GM12878 (cell line): ENCODE data around the gene MRPS22. TPM values are rescaled to one million over a fixed set of nuclear protein-coding genes. Genes with fewer than 3 reads are reported as not detected.

Experiments used
- ATAC-seq: fragments of 200-7000 bp; cut with Tn5 transposase; 3 replicates; pipeline ENCODE4 v1.9.1; 2020; ENCODE audit warnings: mild to moderate bottlenecking, moderate library complexity
- BruUV-seq: library from RNA; stranded (reverse); fragments of 400-500 nt; replicated peaks from 2 replicates; lab custom pipeline; 2021; lab: Mats Ljungman, UMichigan
- CTCF ChIA-PET: fragments of 300-600 bp; sonication (Branson Sonifier 250); formaldehyde crosslinking; extraction: SDS; loops from one replicate; lab custom pipeline; 2021; ENCODE audit warnings: inconsistent platforms; lab: Yijun Ruan, JAX
- POLR2A ChIA-PET: fragments of 350-600 bp; formaldehyde crosslinking; extraction: SDS; loops from one replicate; lab custom pipeline; 2021; ENCODE audit warnings: inconsistent platforms; lab: Charles Lee
- RAD21 ChIA-PET: fragments of 300-600 bp; sonication (Branson Sonifier 250); formaldehyde crosslinking; loops from one replicate; lab custom pipeline; 2023; ENCODE audit warnings: antibody characterized with exemption; ENCODE audit not compliant: unreplicated experiment; lab: Charles Lee
- SMC1A ChIA-PET: fragments of 300-600 bp; sonication (Branson Sonifier 250); formaldehyde crosslinking; loops from one replicate; lab custom pipeline; 2023; ENCODE audit not compliant: unreplicated experiment, uncharacterized antibody; lab: Charles Lee
- DNase-seq: peaks from one replicate; pipeline ENCODE4 v3.0.0-alpha.2; 2011; ENCODE audit warnings: low read depth, low spot score
- FAIRE-seq: peaks from 3 replicates; lab custom pipeline; 2011; peaks lifted over from hg19 to GRCh38; lab: Jason Lieb, UNC
- H2AFZ ChIP-seq: 2 replicates; pipeline ENCODE4 v1.6.0; 2011; ENCODE audit warnings: low read depth, low read length, control low read depth; ENCODE audit not compliant: control insufficient read depth
- H3K27ac ChIP-seq: 2 replicates; pipeline ENCODE4 v1.5.1; 2011; ENCODE audit warnings: control low read depth; ENCODE audit not compliant: control insufficient read depth, insufficient read depth
- H3K27me3 ChIP-seq, 2 experiments: replicated peaks in 1 of 2; 2 replicates each; pipeline versions ENCODE4 v1.6.0 to v1.6.1; 2011; ENCODE audit warnings: low read length in 1 of 2; ENCODE audit not compliant: control insufficient read depth in 2 of 2, insufficient read depth in 2 of 2
- H3K36me3 ChIP-seq, 2 experiments: 2 replicates each; pipeline ENCODE4 v1.5.1; 2011; ENCODE audit warnings: low read length in 1 of 2; ENCODE audit not compliant: control insufficient read depth in 2 of 2, insufficient read depth in 2 of 2
- H3K4me1 ChIP-seq: 2 replicates; pipeline ENCODE4 v1.6.1; 2011; ENCODE audit warnings: mild to moderate bottlenecking, low read length, moderate library complexity, mixed read lengths; ENCODE audit not compliant: control insufficient read depth, insufficient read depth
- H3K4me2 ChIP-seq: 2 replicates; pipeline ENCODE4 v1.6.0; 2011; ENCODE audit warnings: control low read depth; ENCODE audit not compliant: control insufficient read depth, insufficient read depth
- H3K4me3 ChIP-seq: fragments of 200-600 bp; sonication (generic); 2 replicates; pipeline ENCODE4 v1.5.1; 2016
- H3K79me2 ChIP-seq: 2 replicates; pipeline ENCODE4 v1.6.0; 2011; ENCODE audit warnings: low read length; ENCODE audit not compliant: control insufficient read depth, insufficient read depth
- H3K9ac ChIP-seq: 2 replicates; pipeline ENCODE4 v1.8.0; 2011; ENCODE audit warnings: low read length, control low read depth, mixed read lengths; ENCODE audit not compliant: control insufficient read depth, insufficient read depth
- H3K9me3 ChIP-seq: replicated peaks from 3 replicates; pipeline ENCODE4 v1.5.1; 2011; ENCODE audit warnings: mild to moderate bottlenecking, low read length; ENCODE audit not compliant: control insufficient read depth, insufficient read depth
- H4K20me1 ChIP-seq: 2 replicates; pipeline ENCODE4 v1.6.0; 2011; ENCODE audit not compliant: control insufficient read depth, insufficient read depth
- GABPA ChIP-seq: IDR thresholded peaks from 2 replicates; pipeline ENCODE4 v1.6.1; 2014; ENCODE audit warnings: antibody characterized with exemption, low read depth, mild to moderate bottlenecking, inconsistent platforms
- HDAC2 ChIP-seq: fragments of 200-600 bp; sonication (generic); IDR thresholded peaks from 2 replicates; pipeline ENCODE4 v1.6.1; 2017
- PAX5 ChIP-seq: IDR thresholded peaks from 2 replicates; pipeline ENCODE4 v1.6.1; 2011; ENCODE audit warnings: low read depth, low read length, borderline replicate concordance
- SIN3A ChIP-seq: IDR thresholded peaks from 2 replicates; pipeline ENCODE4 v1.6.1; 2012; ENCODE audit warnings: low read depth, low read length, improper control_type of control experiment
- SRF ChIP-seq, 2 experiments: IDR thresholded peaks; 2 replicates each; pipeline ENCODE4 v1.6.1; 2011; ENCODE audit warnings: low read depth in 2 of 2, low read length in 2 of 2, mild to moderate bottlenecking in 1 of 2, moderate library complexity in 1 of 2
- YY1 ChIP-seq: IDR thresholded peaks from 2 replicates; pipeline ENCODE4 v1.6.1; 2011; ENCODE audit warnings: low read depth, mild to moderate bottlenecking, low read length
- WGBS: methylation state at CpG from one replicate; pipeline ENCODE4 v1.1.6; 2016; ENCODE audit warnings: low lambda C conversion rate; ENCODE audit not compliant: insufficient replicate concordance, insufficient coverage; ENCODE audit errors: missing lambda C conversion rate; 5-methylcytosine and 5-hydroxymethylcytosine counted together
- in situ Hi-C: fragments of 300-500 bp; cut with MboI; formaldehyde crosslinking; loops from 9 replicates; pipeline ENCODE4 v1.14.3; 2018; ENCODE audit warnings: mixed read lengths
- intact Hi-C: fragments of 100-400 bp; cut with micrococcal nuclease; formaldehyde crosslinking; loops from one replicate; pipeline ENCODE4 v1.14.2; 2022; ENCODE audit not compliant: unreplicated experiment
- polyA plus RNA-seq, 11 experiments: library from polyadenylated mRNA; depleted of rRNA in 4 of 11; unstranded in 6 of 11; stranded (reverse) in 5 of 11; fragments of >200 nt; fragmentation: Nextera tagmentation in 4 of 11; fragmentation: Illumina TruSeq in 1 of 11; extraction: Ambion mirVana in 4 of 11; extraction: Trizol in 1 of 11; gene quantifications; 1 replicate in 1 of 11; 2 replicates in 10 of 11; pipeline versions ENCODE4 v1.2.1 to v1.2.3, GENCODE V29; 2011 to 2016; ENCODE audit warnings: inconsistent platforms in 2 of 11, missing spikeins in 2 of 11, low read depth in 1 of 11
- total RNA-seq, 4 experiments: library from RNA; depleted of rRNA in 3 of 4; stranded (reverse); fragments of >200 nt in 3 of 4; fragmentation: Illumina TruSeq in 1 of 4; extraction: Trizol in 1 of 4; gene quantifications; 2 replicates each; pipeline versions ENCODE4 v1.2.1 to v1.2.3, GENCODE V29; 2013 to 2021
- TF ChIP-seq, protein P1 (sequence below): fragments of 450-650 bp; formaldehyde crosslinking; IDR thresholded peaks from 2 replicates; pipeline ENCODE4 v1.4.0; 2022; ENCODE audit warnings: mild to moderate bottlenecking, moderate library complexity

Gene MRPS22
- total and polyA plus RNA-seq, 10 of the 15 experiments (the other 5 are each of a cell fraction or from before 2014, with no cell fraction given) = 44.3 to 146 (median 75.2) TPM

DNA sequence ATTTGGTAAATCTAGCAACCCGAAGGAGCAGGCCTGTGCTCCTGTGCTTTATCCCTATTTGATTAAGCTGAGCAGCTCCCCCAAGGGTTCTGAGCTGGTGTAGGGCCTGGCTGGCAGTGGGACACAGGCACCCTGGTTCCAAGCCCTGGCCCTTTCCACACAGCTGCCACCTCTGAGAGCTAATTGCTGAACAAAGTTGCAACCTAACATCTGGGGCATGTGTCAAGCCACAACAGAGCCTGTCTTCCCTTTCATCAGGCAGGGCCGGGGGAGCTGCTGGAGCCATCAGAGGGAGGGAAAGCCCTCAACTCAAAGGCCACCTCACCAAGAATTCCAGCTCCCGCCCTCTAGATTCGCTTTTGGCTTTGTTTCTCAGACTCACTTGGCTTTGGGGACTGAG lies 17.1 kb upstream of the MRPS22 start:
- no peak overlapping the region for H3K9ac ChIP-seq
- no peaks in the 10 kb centered on the region for H3K79me2 ChIP-seq
- POLR2A ChIA-PET = no interaction called here
- no peak for ATAC-seq
- SMC1A ChIA-PET = no interaction called here
- no peak for DNase-seq
- H2AFZ ChIP-seq = no peak overlapping the region
- no peak overlapping the region for H3K27ac ChIP-seq
- intact Hi-C loops = no loop called here
- H3K27me3 ChIP-seq = peaks cover 0 to 1% of the 10 kb centered on the region in 2 experiments; a peak in 2 of 4 replicates
- no peaks in the 10 kb centered on the region; the same call in 2 of the 3 replicates for H3K9me3 ChIP-seq
- in situ Hi-C loops = no loop called here
- H3K4me1 ChIP-seq = no peaks in the 10 kb centered on the region; the same call in 1 of the 2 replicates
- H3K36me3 ChIP-seq = no peaks in the 10 kb centered on the region
- BruUV-seq = no TSS peak
- RAD21 ChIA-PET = no interaction called here
- WGBS = 17% methylated on average over 4 of the region's 4 CpGs
- H3K4me3 ChIP-seq = no peak overlapping the region
- TF ChIP-seq GABPA (no peak), SIN3A (no peak), YY1 (no peak), SRF (IDR thresholded peaks at IDR 0.05; ENCODE audit: low read depth in 2 of 2, low read length in 2 of 2) (no peak), PAX5 (no peak), HDAC2 (no peak)
- TF ChIP-seq, protein P1, sequence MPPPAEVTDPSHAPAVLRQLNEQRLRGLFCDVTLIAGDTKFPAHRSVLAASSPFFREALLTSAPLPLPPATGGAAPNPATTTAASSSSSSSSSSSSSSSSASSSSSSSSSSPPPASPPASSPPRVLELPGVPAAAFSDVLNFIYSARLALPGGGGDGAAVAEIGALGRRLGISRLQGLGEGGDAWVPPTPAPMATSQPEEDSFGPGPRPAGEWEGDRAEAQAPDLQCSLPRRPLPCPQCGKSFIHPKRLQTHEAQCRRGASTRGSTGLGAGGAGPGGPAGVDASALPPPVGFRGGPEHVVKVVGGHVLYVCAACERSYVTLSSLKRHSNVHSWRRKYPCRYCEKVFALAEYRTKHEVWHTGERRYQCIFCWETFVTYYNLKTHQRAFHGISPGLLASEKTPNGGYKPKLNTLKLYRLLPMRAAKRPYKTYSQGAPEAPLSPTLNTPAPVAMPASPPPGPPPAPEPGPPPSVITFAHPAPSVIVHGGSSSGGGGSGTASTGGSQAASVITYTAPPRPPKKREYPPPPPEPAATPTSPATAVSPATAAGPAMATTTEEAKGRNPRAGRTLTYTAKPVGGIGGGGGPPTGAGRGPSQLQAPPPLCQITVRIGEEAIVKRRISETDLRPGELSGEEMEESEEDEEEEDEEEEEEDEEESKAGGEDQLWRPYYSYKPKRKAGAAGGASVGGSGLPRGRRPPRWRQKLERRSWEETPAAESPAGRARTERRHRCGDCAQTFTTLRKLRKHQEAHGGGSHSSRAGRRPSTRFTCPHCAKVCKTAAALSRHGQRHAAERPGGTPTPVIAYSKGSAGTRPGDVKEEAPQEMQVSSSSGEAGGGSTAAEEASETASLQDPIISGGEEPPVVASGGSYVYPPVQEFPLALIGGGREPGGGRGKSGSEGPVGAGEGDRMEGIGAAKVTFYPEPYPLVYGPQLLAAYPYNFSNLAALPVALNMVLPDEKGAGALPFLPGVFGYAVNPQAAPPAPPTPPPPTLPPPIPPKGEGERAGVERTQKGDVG = no peak
- no peaks in the 10 kb centered on the region for H4K20me1 ChIP-seq
- CTCF ChIA-PET = interaction anchor here (1.2 kb wide), 1 partner anchor 391 kb away, joined by 3 read pairs; no protein-coding TSS in a partner anchor
- no peak for FAIRE-seq
- H3K4me2 ChIP-seq = no peak overlapping the region
